ENCODE data around the gene MYO1F. TPM values are rescaled to one million over a fixed set of nuclear protein-coding genes. Genes with fewer than 3 reads are reported as not detected.

Gene MYO1F
- total RNA-seq, 2 experiments from 2014 or later, result 21.0 to 21.4 TPM

DNA sequence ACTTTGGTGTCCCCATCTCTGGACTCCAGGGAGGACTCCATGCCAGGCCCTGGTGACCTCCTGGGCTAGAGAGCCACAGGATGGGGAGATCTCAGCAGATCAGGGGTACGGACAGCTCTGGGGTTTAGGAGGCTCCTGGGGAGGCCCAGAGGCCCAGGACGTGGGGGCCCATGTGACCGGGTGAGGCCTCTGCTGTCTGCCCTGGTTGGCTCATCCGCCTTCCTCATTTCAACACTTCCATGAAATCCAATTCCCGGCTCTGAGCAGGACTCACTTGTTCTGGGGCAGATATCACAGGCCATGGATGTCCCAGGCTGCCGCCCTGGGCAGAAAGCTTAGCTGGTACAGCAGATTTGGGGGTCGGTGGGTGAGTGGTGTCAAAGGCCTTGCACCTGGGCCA, 73.7 kb downstream of the MYO1F start:
- POLR2A ChIA-PET, result interaction anchor here (1.5 to 2.5 kb wide), 2 partner anchors 10 to 56 kb away, joined by 3 to 8 read pairs; partner anchors contain the start of gene ZNF414
- Mint-ChIP-seq H3K4me1 (ENCODE audit: low read depth) (peaks cover 14% of the 10 kb centered on the region), H3K27me3 (no peaks in the 10 kb centered on the region), H3K9me3 (no peaks in the 10 kb centered on the region), H3K4me3 (no peak overlapping the region), H3K36me3 (ENCODE audit: low read depth) (no peaks in the 10 kb centered on the region), H3K27ac (no peak overlapping the region)
- intact Hi-C loops (cut with micrococcal nuclease), result no loop called here
- TF ChIP-seq, protein P1, sequence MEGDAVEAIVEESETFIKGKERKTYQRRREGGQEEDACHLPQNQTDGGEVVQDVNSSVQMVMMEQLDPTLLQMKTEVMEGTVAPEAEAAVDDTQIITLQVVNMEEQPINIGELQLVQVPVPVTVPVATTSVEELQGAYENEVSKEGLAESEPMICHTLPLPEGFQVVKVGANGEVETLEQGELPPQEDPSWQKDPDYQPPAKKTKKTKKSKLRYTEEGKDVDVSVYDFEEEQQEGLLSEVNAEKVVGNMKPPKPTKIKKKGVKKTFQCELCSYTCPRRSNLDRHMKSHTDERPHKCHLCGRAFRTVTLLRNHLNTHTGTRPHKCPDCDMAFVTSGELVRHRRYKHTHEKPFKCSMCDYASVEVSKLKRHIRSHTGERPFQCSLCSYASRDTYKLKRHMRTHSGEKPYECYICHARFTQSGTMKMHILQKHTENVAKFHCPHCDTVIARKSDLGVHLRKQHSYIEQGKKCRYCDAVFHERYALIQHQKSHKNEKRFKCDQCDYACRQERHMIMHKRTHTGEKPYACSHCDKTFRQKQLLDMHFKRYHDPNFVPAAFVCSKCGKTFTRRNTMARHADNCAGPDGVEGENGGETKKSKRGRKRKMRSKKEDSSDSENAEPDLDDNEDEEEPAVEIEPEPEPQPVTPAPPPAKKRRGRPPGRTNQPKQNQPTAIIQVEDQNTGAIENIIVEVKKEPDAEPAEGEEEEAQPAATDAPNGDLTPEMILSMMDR (IDR thresholded peaks at IDR 0.05), result no peak
- CTCF ChIA-PET, result interaction anchor here (0.8 to 1.5 kb wide), 3 partner anchors 9 to 75 kb away, joined by 3 to 5 read pairs (median 4); partner anchors contain the start of gene ZNF414
- ATAC-seq (no peak), DNase-seq (no peak)

GRCh38 chr19:8501981-8502380, 75.3 kb downstream of the MYO1F start:
- Mint-ChIP-seq H3K4me3 (no peak overlapping the region), H3K4me1 (ENCODE audit: low read depth) (peaks cover 14% of the 10 kb centered on the region), H3K27me3 (no peaks in the 10 kb centered on the region), H3K9me3 (no peaks in the 10 kb centered on the region), H3K36me3 (ENCODE audit: low read depth) (no peaks in the 10 kb centered on the region), H3K27ac (no peak overlapping the region)
- intact Hi-C loops (cut with micrococcal nuclease), result no loop called here
- ChIA-PET POLR2A (interaction anchor here (1.5 kb wide), 1 partner anchor 54 kb away, joined by 3 read pairs; no protein-coding TSS in a partner anchor), CTCF (no interaction called here)
- ATAC-seq (no peak), DNase-seq (no peak)
- TF ChIP-seq, protein P1 (IDR thresholded peaks at IDR 0.05), result no peak

- Mint-ChIP-seq H3K36me3 (ENCODE audit: low read depth) (no peaks in the 10 kb centered on the region), H3K27ac (no peak overlapping the region), H3K4me3 (no peak overlapping the region), H3K9me3 (no peaks in the 10 kb centered on the region), H3K4me1 (ENCODE audit: low read depth) (peaks cover 13% of the 10 kb centered on the region), H3K27me3 (no peaks in the 10 kb centered on the region)
- TF ChIP-seq, protein P1 (IDR thresholded peaks at IDR 0.05), result no peak
- no peak for ATAC-seq
- ChIA-PET POLR2A (no interaction called here), CTCF (no interaction called here)
- DNase-seq, result no peak
- intact Hi-C loops (cut with micrococcal nuclease), result no loop called here
Observed at GRCh38 chr19:8501516-8501915, 75.7 kb downstream of the MYO1F start.

DNA sequence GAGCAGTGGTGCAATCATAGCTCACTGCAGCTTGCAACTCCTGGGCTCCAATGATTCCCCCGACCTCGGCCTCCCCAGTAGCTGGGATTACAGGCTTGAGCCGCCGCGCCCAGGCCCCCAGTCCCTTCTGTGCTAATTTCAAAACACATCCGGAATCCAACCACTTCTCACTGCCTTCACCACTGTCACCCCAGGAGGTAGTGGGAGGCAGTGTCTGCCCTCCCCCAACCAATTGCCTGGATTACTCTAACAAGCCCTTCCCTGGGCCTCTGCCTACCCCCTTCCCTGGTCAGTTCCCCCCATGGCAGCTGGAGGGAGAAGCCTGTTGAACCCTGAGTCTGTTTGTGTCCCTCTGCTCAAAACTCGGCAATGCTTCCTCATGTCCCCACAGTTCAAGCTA, 77.1 kb downstream of the MYO1F start:
- POLR2A ChIA-PET, result interaction anchor here (2.2 kb wide), 1 partner anchor 14 kb away, joined by 12 read pairs; the partner anchor contains the start of gene ZNF414
- CTCF ChIA-PET, result no interaction called here

More for the DNA sequence above, 77.1 kb downstream of the MYO1F start:
- Mint-ChIP-seq H3K36me3 (ENCODE audit: low read depth) (no peaks in the 10 kb centered on the region), H3K4me1 (ENCODE audit: low read depth) (peaks cover 17% of the 10 kb centered on the region), H3K27ac (peak overlapping the region; percentile 31), H3K27me3 (no peaks in the 10 kb centered on the region), H3K4me3 (no peak overlapping the region), H3K9me3 (no peaks in the 10 kb centered on the region)
- DNase-seq, result no peak
- TF ChIP-seq, protein P1 (IDR thresholded peaks at IDR 0.05), result no peak
- no peak for ATAC-seq
- intact Hi-C loops (cut with micrococcal nuclease), result no loop called here

All from activated CD8-positive, alpha-beta T cell treated with anti-CD3 and anti-CD28 coated beads for 36 hours (primary cell).